HG03060 (cell line): ENCODE data around the gene EXOSC10.

ENCODE experiments used
- ATAC-seq: cut with Tn5 transposase; IDR thresholded peaks from one replicate; pipeline ENCODE4 v1.9.1; 2021; ENCODE audit warnings: low read depth, moderate number of reproducible peaks; ENCODE audit not compliant: unreplicated experiment

The EXOSC10 gene

GRCh38 chr1:11099310-11100148 lies at the start of gene EXOSC10:
Gene EXOSC10, minus strand, starts transcription at chr1:11099869. Its CDS starts 38 bp downstream, at chr1:11099831.
- ATAC-seq: no peak

GRCh38 chr1:11147197-11147770 lies 47.6 kb upstream of the EXOSC10 start:
- no peak for ATAC-seq

GRCh38 chr1:11145741-11146140 lies 46.1 kb upstream of the EXOSC10 start:
- no peak for ATAC-seq

- no peak for ATAC-seq
Observed at GRCh38 chr1:11144570-11145256, 45.0 kb upstream of the EXOSC10 start.

- ATAC-seq: no peak
Observed at GRCh38 chr1:11143907-11144306, 44.2 kb upstream of the EXOSC10 start.

- ATAC-seq: no peak
Observed at GRCh38 chr1:11143401-11143800, 43.7 kb upstream of the EXOSC10 start.

- ATAC-seq: no peak
Observed at GRCh38 chr1:11142618-11143391, 43.1 kb upstream of the EXOSC10 start.

- ATAC-seq: no peak
Observed at GRCh38 chr1:11138952-11139351, 39.3 kb upstream of the EXOSC10 start.

- no peak for ATAC-seq
Observed at GRCh38 chr1:11138029-11138428, 38.4 kb upstream of the EXOSC10 start.

- ATAC-seq: no peak
Observed at GRCh38 chr1:11134898-11135266, 35.2 kb upstream of the EXOSC10 start.

- no peak for ATAC-seq
Observed at GRCh38 chr1:11134251-11134897, 34.7 kb upstream of the EXOSC10 start.

GRCh38 chr1:11132563-11133293 lies 33.1 kb upstream of the EXOSC10 start:
- no peak for ATAC-seq

GRCh38 chr1:11131816-11132215 lies 32.1 kb upstream of the EXOSC10 start:
- no peak for ATAC-seq

GRCh38 chr1:11130406-11130805 lies 30.7 kb upstream of the EXOSC10 start:
- no peak for ATAC-seq

- no peak for ATAC-seq
Observed at GRCh38 chr1:11129649-11130390, 30.2 kb upstream of the EXOSC10 start.

GRCh38 chr1:11126569-11126968 lies 26.9 kb upstream of the EXOSC10 start:
- no peak for ATAC-seq

GRCh38 chr1:11125931-11126330 lies 26.3 kb upstream of the EXOSC10 start:
- ATAC-seq: no peak

- no peak for ATAC-seq
Observed at GRCh38 chr1:11124965-11125364, 25.3 kb upstream of the EXOSC10 start.

- ATAC-seq: no peak
Observed at GRCh38 chr1:11116318-11116717, 16.6 kb upstream of the EXOSC10 start.
